ENCODE measurements around the gene IL17RB. TPM values are rescaled to one million over a fixed set of nuclear protein-coding genes. Genes with fewer than 3 reads are reported as not detected.

Gene IL17RB
- total and polyA plus RNA-seq, 2 donors (not counting 1 experiment from before 2014, with no cell fraction given), result 0.07 to 0.32 TPM

- ChIA-PET POLR2A (no interaction called here), CTCF (no interaction called here)
- Histone ChIP-seq H3K9ac (ENCODE audit: low read length) (no peak overlapping the region), H4K20me1 (ENCODE audit: control insufficient read depth, insufficient read depth, low read length, poor library complexity, severe bottlenecking) (no peaks in the 10 kb centered on the region), H3K27ac (ENCODE audit: low read length in 2 of 2) (no peak overlapping the region), H3K36me3 (replicated peaks in 1 of 2; ENCODE audit: control extremely low read depth in 1 of 2, control insufficient read depth in 1 of 2, extremely low read depth in 1 of 2, insufficient read depth in 2 of 2, low read length in 1 of 2) (no peaks in the 10 kb centered on the region), H3K79me2 (ENCODE audit: control insufficient read depth, insufficient read depth, low read length) (no peaks in the 10 kb centered on the region), H3K4me3 (ENCODE audit: control extremely low read depth in 1 of 5, extremely low read depth in 1 of 5, insufficient read depth in 1 of 5, low read depth in 2 of 5, low read length in 4 of 5) (no peak overlapping the region), H3K4me2 (replicated peaks; ENCODE audit: low read depth, low read length, poor library complexity, severe bottlenecking) (no peak overlapping the region), H3K27me3 (replicated peaks in 1 of 4; ENCODE audit: control extremely low read depth in 1 of 4, control insufficient read depth in 3 of 4, insufficient read depth in 4 of 4, low read length in 3 of 4) (no peaks in the 10 kb centered on the region), H3K4me1 (ENCODE audit: control insufficient read depth in 2 of 2, insufficient read depth in 2 of 2, low read length in 2 of 2) (no peaks in the 10 kb centered on the region), H2AFZ (ENCODE audit: insufficient read depth, low read depth, low read length, poor library complexity, severe bottlenecking) (no peak overlapping the region), H3K9me3 (ENCODE audit: control extremely low read depth in 1 of 3, control insufficient read depth in 2 of 3, insufficient read depth in 1 of 3, low read length in 2 of 3) (no peaks in the 10 kb centered on the region)
- ATAC-seq (ENCODE audit: low read depth) (no peak), DNase-seq (no peak)
- no peak overlapping the region for H3K27ac Mint-ChIP-seq
- peaks cover 2% of the 10 kb centered on the region for H3K27me3 Mint-ChIP-seq
- 88% methylated on average over 12 of the region's 14 CpGs for WGBS (ENCODE audit: insufficient coverage)
- no peak for TF ChIP-seq EZH2 (IDR thresholded peaks at IDR 0.05; ENCODE audit: borderline replicate concordance, insufficient read depth, low read depth, low read length, poor library complexity, severe bottlenecking)
- no peak for TF ChIP-seq CTCF (IDR thresholded peaks at IDR 0.05)
- intact Hi-C loops (cut with micrococcal nuclease), result no loop called here
- no peaks in the 10 kb centered on the region for H3K4me1 Mint-ChIP-seq
- no peak overlapping the region for H3K4me3 Mint-ChIP-seq
- H3K9me3 Mint-ChIP-seq (ENCODE audit: insufficient read depth), result no peaks in the 10 kb centered on the region
Measured at GRCh38 chr3:53804697-53805462, 41.5 kb upstream of the IL17RB start.

GRCh38 chr3:53805463-53806159 lies 40.8 kb upstream of the IL17RB start:
- no peak overlapping the region for H3K27ac Mint-ChIP-seq

More at GRCh38 chr3:53805463-53806159, 40.8 kb upstream of the IL17RB start:
- Histone ChIP-seq H3K79me2 (ENCODE audit: control insufficient read depth, insufficient read depth, low read length) (no peaks in the 10 kb centered on the region), H3K27ac (ENCODE audit: low read length in 2 of 2) (no peak overlapping the region), H3K4me3 (ENCODE audit: control extremely low read depth in 1 of 5, extremely low read depth in 1 of 5, insufficient read depth in 1 of 5, low read depth in 2 of 5, low read length in 4 of 5) (no peak overlapping the region), H3K9ac (ENCODE audit: low read length) (no peak overlapping the region), H3K4me2 (replicated peaks; ENCODE audit: low read depth, low read length, poor library complexity, severe bottlenecking) (no peak overlapping the region), H3K36me3 (replicated peaks in 1 of 2; ENCODE audit: control extremely low read depth in 1 of 2, control insufficient read depth in 1 of 2, extremely low read depth in 1 of 2, insufficient read depth in 2 of 2, low read length in 1 of 2) (no peaks in the 10 kb centered on the region), H3K9me3 (ENCODE audit: control extremely low read depth in 1 of 3, control insufficient read depth in 2 of 3, insufficient read depth in 1 of 3, low read length in 2 of 3) (no peaks in the 10 kb centered on the region), H4K20me1 (ENCODE audit: control insufficient read depth, insufficient read depth, low read length, poor library complexity, severe bottlenecking) (no peaks in the 10 kb centered on the region), H2AFZ (ENCODE audit: insufficient read depth, low read depth, low read length, poor library complexity, severe bottlenecking) (no peak overlapping the region), H3K4me1 (ENCODE audit: control insufficient read depth in 2 of 2, insufficient read depth in 2 of 2, low read length in 2 of 2) (no peaks in the 10 kb centered on the region), H3K27me3 (replicated peaks in 1 of 4; ENCODE audit: control extremely low read depth in 1 of 4, control insufficient read depth in 3 of 4, insufficient read depth in 4 of 4, low read length in 3 of 4) (no peaks in the 10 kb centered on the region)
- Mint-ChIP-seq H3K4me3 (no peak overlapping the region), H3K4me1 (no peaks in the 10 kb centered on the region), H3K27me3 (peaks cover 2% of the 10 kb centered on the region), H3K9me3 (ENCODE audit: insufficient read depth) (no peaks in the 10 kb centered on the region)
- POLR2A ChIA-PET, result no interaction called here
- CTCF ChIA-PET, result no interaction called here
- DNase-seq (no peak), ATAC-seq (ENCODE audit: low read depth) (no peak)
- intact Hi-C loops (cut with micrococcal nuclease), result no loop called here
- 81% methylated on average over 3 of the region's 4 CpGs for WGBS (ENCODE audit: insufficient coverage)
- TF ChIP-seq EZH2 (IDR thresholded peaks at IDR 0.05; ENCODE audit: borderline replicate concordance, insufficient read depth, low read depth, low read length, poor library complexity, severe bottlenecking), result no peak
- no peak for TF ChIP-seq CTCF (IDR thresholded peaks at IDR 0.05)

All from B cell (primary cell).